GM19324 (cell line): ENCODE data around the gene PLEKHA7.
A peak's percentile ranks its signal among the peaks of the same experiment; 100 is the strongest.
"Not testable (repeated sequence)": the region's sequence is repeated elsewhere in the genome, so short reads cannot be mapped to it uniquely, and the experiment has no call there.

Source experiments
- ATAC-seq: cut with Tn5 transposase; IDR thresholded peaks from one replicate; pipeline ENCODE4 v1.9.1; 2021; ENCODE audit warnings: mild to moderate bottlenecking, moderate library complexity; ENCODE audit not compliant: unreplicated experiment, low FRiP score

The PLEKHA7 gene

GRCh38 chr11:17014321-17014832 lies at the start of gene PLEKHA7:
PLEKHA7 (minus strand) TSS chr11:17014414; CDS start chr11:17014401, 13 bp downstream.
- no peak for ATAC-seq

DNA sequence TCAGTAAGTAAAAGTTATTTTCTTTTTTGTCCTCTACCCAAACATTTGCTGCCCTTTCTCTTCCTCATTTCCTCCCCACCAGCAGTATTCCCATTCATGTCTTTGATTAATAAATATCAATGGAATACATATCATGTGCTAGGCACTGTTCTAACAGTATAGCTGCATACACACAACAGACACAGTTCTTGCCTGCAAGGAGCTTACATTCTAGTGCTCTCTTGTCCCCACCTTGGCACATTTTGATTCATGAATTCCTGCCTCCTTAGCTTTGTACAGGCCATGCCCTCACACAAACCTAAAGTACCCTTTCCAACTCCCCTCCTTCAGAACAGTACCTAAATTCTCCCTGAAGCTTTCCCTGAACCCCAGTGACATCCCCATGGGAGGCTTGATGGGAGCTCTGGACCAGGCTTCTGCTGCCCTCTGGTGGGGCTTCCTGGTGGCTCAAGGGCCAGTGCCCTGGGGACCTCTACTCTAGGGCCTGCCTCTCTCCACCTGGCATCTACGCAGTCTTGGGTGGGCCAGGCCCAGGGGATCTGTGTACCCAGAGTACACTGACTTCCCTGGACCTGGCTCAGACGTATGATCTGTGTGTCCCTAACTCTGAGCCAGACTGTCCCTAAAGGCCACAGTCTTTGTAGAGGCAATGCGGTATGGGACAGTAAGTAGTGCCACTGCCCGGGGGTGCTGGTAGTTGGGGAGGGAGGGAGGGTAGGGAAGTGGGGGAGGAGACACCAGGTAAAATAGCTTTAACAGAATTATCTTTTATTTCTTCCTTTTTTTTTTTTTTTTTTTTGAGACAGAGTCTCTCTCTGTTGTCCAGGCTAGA lies 49.2 kb upstream of the PLEKHA7 start:
- peak; percentile 60 for ATAC-seq

GRCh38 chr11:17051146-17051545 lies 36.9 kb upstream of the PLEKHA7 start:
- not testable (repeated sequence) for ATAC-seq

GRCh38 chr11:17048491-17048890 lies 34.3 kb upstream of the PLEKHA7 start:
- not testable (repeated sequence) for ATAC-seq

GRCh38 chr11:17046690-17047089 lies 32.5 kb upstream of the PLEKHA7 start:
- ATAC-seq: no peak

DNA sequence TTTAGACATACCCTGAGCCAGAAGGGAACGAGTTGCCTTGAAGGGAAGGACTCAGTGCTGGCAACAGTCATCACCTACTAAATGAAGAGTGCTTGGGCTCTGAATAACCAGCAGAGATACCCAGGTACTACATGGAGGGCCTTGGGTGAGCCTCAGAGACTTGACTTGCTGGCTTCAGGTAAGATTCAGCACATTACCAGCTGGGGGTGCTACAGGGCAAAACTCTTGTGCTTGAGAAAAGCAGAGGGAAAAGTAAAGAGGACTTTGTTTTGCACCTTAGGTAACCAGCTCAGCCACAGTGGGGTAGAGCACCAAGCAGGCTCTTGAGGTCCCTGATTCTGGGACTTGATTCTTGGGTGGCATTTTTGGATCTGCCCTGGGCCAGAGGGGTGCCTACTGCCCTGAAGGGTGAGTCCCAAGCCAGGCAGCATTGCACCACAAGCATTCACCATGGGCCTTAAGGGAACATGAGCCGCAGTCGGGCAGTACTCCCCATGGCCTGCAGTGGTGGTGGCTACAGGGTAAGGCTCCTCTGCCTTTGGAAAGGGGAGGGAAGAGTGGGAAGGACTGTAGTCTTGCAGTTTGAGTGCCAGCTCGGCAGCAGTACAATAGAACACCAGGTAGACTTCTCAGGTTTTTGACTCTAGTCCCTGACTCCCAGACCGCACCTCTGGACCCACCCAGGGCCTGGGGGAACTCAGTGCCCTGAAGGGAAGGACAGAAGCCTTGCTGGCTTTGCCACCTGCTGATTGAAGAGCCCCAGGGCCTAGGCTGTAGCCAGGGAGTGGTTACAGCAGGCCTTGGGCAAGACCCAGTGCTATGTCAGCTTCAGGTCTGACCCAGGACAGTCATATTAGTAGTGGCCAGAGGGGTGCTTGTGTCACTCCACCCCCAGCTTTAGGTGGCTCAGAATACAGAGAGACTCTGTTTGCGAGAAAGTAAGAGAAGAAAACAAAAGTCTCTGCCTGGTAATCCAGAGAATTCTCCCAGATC lies 22.7 kb upstream of the PLEKHA7 start:
- no peak for ATAC-seq

DNA sequence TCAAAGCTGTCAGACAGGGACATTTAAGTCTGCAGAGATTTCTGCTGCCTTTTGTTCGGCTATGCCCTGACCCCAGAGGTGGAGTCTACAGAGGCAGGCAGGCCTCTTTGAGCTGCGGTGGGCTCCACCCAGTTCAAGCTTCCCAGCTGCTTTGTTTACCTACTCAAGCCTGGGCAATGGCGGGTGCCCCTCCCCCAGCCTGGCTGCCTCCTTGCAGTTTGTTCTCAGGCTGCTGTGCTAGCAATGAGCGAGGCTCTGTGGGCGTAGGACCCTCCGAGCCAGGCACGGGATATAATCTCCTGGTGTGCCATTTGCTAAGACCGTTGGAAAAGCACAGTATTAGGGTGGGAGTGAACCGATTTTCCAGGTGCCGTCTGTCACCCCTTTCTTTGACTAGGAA lies 19.8 kb upstream of the PLEKHA7 start:
- ATAC-seq: not testable (repeated sequence)

- no peak for ATAC-seq
These were observed 12.4 kb upstream of the PLEKHA7 start for GRCh38 chr11:17026487-17027082.

DNA sequence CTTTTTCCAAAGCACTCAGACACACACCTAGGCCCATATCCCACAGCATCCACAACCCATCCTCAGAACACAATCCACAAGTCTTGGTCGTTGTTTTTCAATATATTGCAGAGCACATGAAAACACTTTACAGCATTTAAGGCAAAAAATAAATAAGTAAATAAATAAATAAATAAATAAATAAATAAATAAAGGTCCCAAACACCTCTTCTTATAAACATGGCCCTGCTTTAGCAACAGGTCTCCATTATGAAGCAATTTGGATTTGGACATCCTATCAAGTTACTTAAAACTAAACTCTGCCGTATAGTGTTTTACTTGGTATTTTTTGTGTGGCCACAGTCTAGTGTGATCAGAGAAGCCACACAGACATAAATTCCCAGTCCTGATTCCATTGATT lies 10.7 kb upstream of the PLEKHA7 start:
- ATAC-seq: no peak

DNA sequence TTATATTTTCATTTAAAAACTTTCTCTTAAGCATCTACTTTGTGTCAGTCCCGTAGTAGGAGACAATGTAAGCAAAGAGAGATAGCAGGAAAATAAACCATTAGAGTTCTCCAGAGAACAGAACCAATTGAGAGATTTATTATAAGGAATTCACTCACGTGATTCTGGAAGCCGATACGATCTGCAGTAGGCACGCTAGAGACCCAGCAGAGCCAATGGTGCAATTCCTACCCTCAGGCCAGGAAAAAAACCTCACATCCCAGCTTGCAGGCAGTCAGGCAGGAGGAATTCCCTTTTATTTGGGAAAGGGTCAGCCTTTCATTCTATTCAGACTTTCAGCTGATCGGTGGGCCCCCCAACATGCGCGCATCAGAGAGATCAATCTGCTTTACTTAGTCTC lies 7.3 kb upstream of the PLEKHA7 start:
- ATAC-seq: no peak

- no peak for ATAC-seq
These were observed 6.6 kb upstream of the PLEKHA7 start for GRCh38 chr11:17020831-17021230.

GRCh38 chr11:17019232-17019631 lies 5.0 kb upstream of the PLEKHA7 start:
- ATAC-seq: no peak

DNA sequence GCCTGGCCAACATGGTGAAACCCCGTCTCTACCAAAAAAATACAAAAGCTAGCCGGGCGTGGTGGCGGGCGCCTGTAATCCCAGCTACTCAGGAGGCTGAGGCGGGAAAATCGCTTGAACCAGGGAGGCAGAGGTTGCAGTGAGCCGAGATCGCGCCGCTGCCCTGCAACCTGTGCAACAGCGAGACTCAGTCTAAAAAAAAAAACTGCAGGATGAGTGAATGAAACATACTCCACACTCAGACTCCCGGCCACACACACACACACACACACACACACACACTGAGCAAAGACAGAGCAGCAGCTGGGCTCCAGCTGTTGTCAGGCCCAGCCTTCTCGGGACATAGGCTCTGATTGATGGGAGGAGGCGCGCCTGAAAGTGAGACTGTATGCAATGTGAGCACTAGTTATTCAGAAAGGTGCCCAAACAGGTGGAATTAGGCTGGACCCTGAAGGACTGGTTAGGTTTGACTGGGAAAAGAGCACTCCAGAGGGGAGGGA lies 1.5 kb upstream of the PLEKHA7 start:
- no peak for ATAC-seq

- ATAC-seq: no peak
These were observed 816 bp upstream of the PLEKHA7 start for GRCh38 chr11:17014833-17015626.

- ATAC-seq: no peak
These were observed 480 bp downstream of the PLEKHA7 start for GRCh38 chr11:17013548-17014320.

GRCh38 chr11:17012712-17013547 lies 1.3 kb downstream of the PLEKHA7 start:
- no peak for ATAC-seq

DNA sequence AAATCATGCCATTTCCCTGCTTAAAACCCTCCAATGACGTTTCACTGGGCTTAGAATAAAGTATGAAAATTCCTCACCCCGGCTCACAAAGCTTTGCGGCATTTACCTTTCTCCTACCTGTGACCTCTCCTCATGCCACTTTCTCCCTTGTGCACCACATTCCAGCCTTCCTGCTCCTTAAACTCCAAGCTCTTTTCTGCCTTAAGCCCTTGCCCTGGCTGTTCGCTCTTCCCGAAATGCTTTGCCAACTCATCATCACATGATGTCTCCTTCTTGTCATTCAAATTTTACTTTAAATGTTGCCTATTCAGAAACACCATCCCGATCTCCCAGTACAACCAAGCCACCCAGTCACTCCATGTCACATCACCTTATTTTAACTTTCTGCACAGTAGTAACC lies 2.0 kb downstream of the PLEKHA7 start:
- ATAC-seq: no peak

GRCh38 chr11:17010851-17011420 lies 3.3 kb downstream of the PLEKHA7 start:
- no peak for ATAC-seq
